ENCODE results near the gene MRPS5.

The MRPS5 gene

DNA sequence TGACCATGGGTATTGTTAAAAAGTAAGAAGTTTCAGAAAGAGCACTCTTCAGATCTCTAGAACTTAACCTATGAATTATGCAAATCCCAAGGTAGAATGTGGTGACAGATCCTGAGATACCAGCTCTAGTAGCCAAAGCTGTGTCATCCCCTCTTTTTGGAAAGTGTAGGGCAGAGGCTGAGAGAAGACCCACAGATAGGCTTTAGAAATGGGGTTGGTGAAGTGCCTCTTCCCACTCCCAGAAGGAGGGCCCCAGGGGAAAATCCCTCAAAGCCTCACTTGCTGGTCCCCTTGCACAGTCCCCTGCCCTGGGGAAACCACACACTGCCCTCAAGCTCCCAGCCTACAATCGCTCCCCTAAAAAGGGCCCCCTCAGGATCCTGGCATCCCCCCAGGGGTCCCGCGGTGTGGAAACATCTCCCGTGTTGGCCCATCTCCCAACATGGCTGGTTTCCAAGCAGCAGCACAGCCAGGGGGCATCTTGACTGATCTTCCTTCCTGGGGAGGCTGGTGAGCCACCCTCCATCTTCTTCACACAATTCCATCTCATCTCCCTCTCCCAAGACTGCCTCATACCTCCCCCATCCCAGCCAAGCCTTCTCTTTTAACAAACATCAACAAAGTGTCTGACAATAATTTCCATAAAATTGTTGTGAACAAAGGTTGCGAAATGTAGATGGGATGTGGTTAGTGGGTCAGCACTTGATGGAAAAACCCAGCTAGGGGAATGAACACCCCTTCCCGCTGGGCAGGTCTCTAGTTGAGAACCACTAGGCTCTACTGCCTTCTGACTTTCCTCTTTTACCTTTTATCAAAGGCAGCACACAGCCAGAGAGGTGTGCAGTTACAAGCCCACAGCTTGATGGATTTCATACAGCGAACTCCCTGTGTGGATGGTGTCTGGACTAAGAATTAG lies 71.0 kb downstream of the MRPS5 start:
- Histone ChIP-seq H3K4me1 (no peaks in the 10 kb centered on the region), H3K9me3 (no peaks in the 10 kb centered on the region), H3K27me3 (peaks cover 0 to 44% of the 10 kb centered on the region in 2 donors), H3K4me3 (no peak overlapping the region), H3K27ac (no peak overlapping the region), H3K36me3 (no peaks in the 10 kb centered on the region)
- DNase-seq = no peak
- intact Hi-C loops (cut with DNase I; ENCODE audit: low total_unique reads) = no loop called here
- no peak for TF ChIP-seq CTCF (IDR thresholded peaks at IDR 0.05)

GRCh38 chr2:95049961-95050360 lies 71.6 kb downstream of the MRPS5 start:
- intact Hi-C loops (cut with DNase I; ENCODE audit: low total_unique reads) = no loop called here
- no peak for DNase-seq
- H3K9me3 ChIP-seq = no peaks in the 10 kb centered on the region
- TF ChIP-seq CTCF (IDR thresholded peaks at IDR 0.05) = no peak
- no peak overlapping the region for H3K27ac ChIP-seq
- peaks cover 0 to 43% of the 10 kb centered on the region in 2 donors for H3K27me3 ChIP-seq
- no peak overlapping the region for H3K4me3 ChIP-seq
- H3K36me3 ChIP-seq = no peaks in the 10 kb centered on the region
- no peaks in the 10 kb centered on the region for H3K4me1 ChIP-seq

DNA sequence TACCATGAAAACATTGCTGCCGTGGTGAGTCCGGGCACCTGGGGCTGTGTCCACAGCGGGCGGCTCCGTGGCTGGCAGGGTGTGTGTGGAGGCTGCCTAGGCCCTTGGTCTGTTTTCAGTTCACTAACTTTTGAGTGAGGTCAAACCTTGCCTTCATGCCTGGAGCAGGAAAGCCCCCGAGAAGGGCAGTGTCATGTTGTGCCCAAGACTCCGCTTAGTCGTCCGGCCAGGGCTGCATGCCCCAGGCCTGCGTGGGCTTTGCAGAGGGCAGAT lies 72.0 kb downstream of the MRPS5 start:
- Histone ChIP-seq H3K27ac (no peak overlapping the region), H3K4me3 (no peak overlapping the region), H3K36me3 (no peaks in the 10 kb centered on the region), H3K9me3 (no peaks in the 10 kb centered on the region), H3K27me3 (peaks cover 0 to 43% of the 10 kb centered on the region in 2 donors), H3K4me1 (no peaks in the 10 kb centered on the region)
- no peak for TF ChIP-seq CTCF (IDR thresholded peaks at IDR 0.05)
- DNase-seq = no peak
- intact Hi-C loops (cut with DNase I; ENCODE audit: low total_unique reads) = no loop called here

DNA sequence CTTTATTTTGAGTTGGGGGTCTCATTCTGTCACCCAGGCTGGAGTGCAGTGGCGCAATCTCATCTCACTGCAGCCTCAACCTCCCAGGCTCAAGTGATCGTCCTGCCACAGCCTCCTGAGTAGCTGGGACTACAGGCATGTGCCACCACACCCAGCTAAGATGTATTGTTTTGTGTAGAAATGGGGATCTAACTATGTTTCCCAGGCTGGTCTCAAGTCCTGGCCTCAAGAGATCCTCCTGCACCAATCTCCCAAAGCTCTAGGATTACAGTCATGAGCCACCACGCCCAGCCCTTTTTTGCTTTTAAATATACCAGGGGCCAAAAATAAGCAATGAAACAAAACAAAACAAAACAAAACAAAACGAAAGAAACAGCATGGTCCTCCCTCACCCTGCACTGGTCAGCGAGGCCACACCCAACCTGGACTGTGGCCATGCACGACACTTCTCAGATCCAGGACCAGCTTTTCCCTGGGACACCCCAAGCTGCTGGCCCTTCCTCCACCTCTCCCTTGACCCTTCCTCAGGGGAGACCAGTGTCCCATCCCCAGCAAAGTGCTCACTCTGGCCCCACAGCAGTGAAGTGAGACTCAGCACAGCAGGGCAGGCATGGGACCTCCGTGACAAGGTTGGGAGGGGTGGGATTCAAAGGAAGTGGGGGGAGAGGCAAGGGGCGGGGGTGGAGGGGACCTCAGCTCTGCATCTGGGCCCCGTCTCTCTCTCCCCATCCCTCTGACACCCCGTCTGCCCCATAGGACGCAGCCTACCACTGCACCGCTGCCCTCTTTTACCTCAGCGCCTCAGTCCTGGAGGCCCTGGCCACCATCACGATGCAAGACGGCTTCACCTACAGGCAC lies 72.6 kb downstream of the MRPS5 start:
- intact Hi-C loops (cut with DNase I; ENCODE audit: low total_unique reads) = no loop called here
- Histone ChIP-seq H3K36me3 (no peaks in the 10 kb centered on the region), H3K27me3 (peaks cover 0 to 43% of the 10 kb centered on the region in 2 donors), H3K4me3 (no peak overlapping the region), H3K9me3 (no peaks in the 10 kb centered on the region), H3K27ac (no peak overlapping the region), H3K4me1 (no peaks in the 10 kb centered on the region)
- DNase-seq = no peak
- no peak for TF ChIP-seq CTCF (IDR thresholded peaks at IDR 0.05)

GRCh38 chr2:95047629-95048510 lies 73.7 kb downstream of the MRPS5 start:
- peaks cover 0 to 7% (median 0%) of the 10 kb centered on the region in 4 donors for H3K4me1 ChIP-seq
- no peak for DNase-seq
- no peak overlapping the region for H3K27ac ChIP-seq
- intact Hi-C loops (cut with DNase I; ENCODE audit: low total_unique reads) = no loop called here
- no peaks in the 10 kb centered on the region for H3K36me3 ChIP-seq
- no peaks in the 10 kb centered on the region for H3K9me3 ChIP-seq
- no peak overlapping the region for H3K4me3 ChIP-seq
- no peak for TF ChIP-seq CTCF (IDR thresholded peaks at IDR 0.05)
- H3K27me3 ChIP-seq = peaks cover 0 to 34% of the 10 kb centered on the region in 2 donors

All from tibial artery (tissue), 4 donors.